Right lobe of liver (tissue), 4 donors: Measurements from ENCODE around the gene CLOCK.

Experiments used
- CTCF ChIP-seq, 4 donors: fragments of 200-600 bp in 3 of 4; fragments of 450-650 bp in 1 of 4; IDR thresholded peaks; one replicate each; pipeline versions ENCODE4 v1.5.1 to v1.8.0; 2016 to 2022; ENCODE audit warnings: antibody characterized with exemption in 4 of 4, mild to moderate bottlenecking in 2 of 4
- POLR2A ChIP-seq: fragments of 450-650 bp; IDR thresholded peaks from one replicate; pipeline ENCODE4 v1.6.1; 2017; ENCODE audit warnings: antibody characterized with exemption, mild to moderate bottlenecking
- donor health status: DM: no; HTN: no; CAD: no.
- donor health status: DM: no; HTN: no; CAD: no.
- donor health status: DM: no; HTN: yes; CAD: no.

- TF ChIP-seq POLR2A (no peak), CTCF (IDR thresholded peaks at IDR 0.05) (no peak)
Measured at GRCh38 chr4:55380576-55380975, 166.1 kb downstream of the CLOCK start.
